Uterus (tissue), 2 donors: ENCODE measurements around the gene PTPN13.

Experiments used
- POLR2A ChIP-seq, 2 donors: fragments of 450-650 bp; IDR thresholded peaks; one replicate each; pipeline ENCODE4 v1.6.1; 2016; ENCODE audit warnings: antibody characterized with exemption in 2 of 2, mild to moderate bottlenecking in 1 of 2, moderate library complexity in 1 of 2
- TF ChIP-seq, protein P1 (sequence below), 4 experiments: fragments of 200-600 bp in 2 of 4; fragments of 450-650 bp in 2 of 4; sonication (generic) in 2 of 4; IDR thresholded peaks; one replicate each; pipeline ENCODE4 v1.5.1; 2016 to 2019; ENCODE audit warnings: antibody characterized with exemption in 4 of 4, mild to moderate bottlenecking in 2 of 4, moderate library complexity in 1 of 4

DNA sequence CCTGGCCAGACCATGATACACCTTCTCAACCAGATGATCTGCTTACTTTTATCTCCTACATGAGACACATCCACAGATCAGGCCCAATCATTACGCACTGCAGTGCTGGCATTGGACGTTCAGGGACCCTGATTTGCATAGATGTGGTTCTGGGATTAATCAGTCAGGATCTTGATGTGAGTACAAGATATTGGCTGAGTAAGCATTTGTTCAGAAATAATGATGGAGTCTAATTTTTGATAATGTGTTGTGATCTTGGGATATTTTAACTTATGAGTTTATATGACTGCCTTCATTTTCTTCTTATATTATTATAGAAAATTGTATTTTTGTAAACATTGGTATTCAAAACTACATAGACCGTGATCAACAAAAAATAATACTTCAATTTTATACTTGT, 215.7 kb downstream of the PTPN13 start:
- TF ChIP-seq, protein P1, sequence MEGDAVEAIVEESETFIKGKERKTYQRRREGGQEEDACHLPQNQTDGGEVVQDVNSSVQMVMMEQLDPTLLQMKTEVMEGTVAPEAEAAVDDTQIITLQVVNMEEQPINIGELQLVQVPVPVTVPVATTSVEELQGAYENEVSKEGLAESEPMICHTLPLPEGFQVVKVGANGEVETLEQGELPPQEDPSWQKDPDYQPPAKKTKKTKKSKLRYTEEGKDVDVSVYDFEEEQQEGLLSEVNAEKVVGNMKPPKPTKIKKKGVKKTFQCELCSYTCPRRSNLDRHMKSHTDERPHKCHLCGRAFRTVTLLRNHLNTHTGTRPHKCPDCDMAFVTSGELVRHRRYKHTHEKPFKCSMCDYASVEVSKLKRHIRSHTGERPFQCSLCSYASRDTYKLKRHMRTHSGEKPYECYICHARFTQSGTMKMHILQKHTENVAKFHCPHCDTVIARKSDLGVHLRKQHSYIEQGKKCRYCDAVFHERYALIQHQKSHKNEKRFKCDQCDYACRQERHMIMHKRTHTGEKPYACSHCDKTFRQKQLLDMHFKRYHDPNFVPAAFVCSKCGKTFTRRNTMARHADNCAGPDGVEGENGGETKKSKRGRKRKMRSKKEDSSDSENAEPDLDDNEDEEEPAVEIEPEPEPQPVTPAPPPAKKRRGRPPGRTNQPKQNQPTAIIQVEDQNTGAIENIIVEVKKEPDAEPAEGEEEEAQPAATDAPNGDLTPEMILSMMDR (IDR thresholded peaks at IDR 0.05) = no peak
- no peak for TF ChIP-seq POLR2A (IDR thresholded peaks at IDR 0.05)
